VCaP (cell line): ENCODE measurements around the gene ARL4A.

Experiments used
- H3K27ac ChIP-seq: fragments of 450-650 bp; 2 replicates; pipeline ENCODE4 v1.5.1; 2017
- CTCF ChIP-seq: fragments of 450-650 bp; conservative IDR thresholded peaks from 2 replicates; pipeline ENCODE4 v1.5.1; 2017; ENCODE audit warnings: mild to moderate bottlenecking, moderate library complexity

Gene ARL4A

GRCh38 chr7:12711124-12711523, 23.7 kb downstream of the ARL4A start:
- no peak overlapping the region for H3K27ac ChIP-seq
- no peak for TF ChIP-seq CTCF

DNA sequence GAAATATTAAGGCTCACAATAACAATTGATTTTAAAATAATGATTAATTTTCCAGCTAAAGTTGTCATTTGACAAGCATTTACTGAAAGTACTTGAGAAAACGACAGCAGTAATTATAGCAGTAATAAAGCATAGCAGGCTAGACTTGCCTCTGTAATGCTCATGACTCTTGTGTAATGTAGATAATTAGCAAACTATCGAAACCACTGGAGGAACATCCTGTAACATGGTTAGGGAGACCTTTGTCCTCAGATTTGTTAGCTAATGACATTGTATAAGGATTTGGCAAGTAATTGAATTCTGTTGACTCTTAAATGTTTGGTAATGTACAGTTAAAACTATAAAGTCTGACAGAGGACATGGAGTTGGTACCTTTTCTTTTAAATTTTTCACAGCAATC, 24.8 kb downstream of the ARL4A start:
- no peak for TF ChIP-seq CTCF
- no peak overlapping the region for H3K27ac ChIP-seq

DNA sequence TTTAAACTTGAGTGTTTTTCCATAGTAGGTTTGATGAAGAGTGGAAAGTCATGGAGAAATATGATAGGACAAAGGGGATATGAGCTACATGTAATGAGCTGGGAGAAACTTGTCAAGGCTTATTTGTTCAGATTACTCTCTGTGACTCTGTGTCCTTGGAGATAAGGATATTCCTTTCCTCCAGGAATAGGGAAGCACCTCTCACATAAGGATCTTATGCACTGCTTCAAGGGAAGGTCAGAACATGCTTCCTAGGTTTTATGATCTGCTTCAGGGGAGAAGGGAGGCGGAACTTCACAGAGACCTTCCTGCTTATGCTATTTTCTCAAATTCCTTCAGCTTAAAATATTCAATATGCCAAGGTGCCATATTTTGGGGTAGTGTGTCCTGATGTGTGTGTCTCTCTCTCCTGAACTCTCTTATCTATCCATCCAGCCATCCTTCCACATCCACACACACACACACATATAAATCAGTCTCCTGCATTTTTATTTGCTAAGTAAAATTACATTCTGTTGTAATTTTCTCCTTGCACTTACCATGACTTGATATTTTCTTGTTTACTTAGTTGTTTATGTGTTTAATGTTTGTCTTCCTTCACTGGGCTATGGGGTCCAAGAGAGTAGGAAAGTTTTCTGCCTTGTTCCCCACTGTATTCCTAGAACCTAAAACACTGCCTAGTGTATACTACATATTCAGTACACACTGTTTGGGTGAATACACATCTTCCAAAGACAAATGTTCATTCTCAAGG, 26.4 kb downstream of the ARL4A start:
- H3K27ac ChIP-seq: no peak overlapping the region
- TF ChIP-seq CTCF: no peak

DNA sequence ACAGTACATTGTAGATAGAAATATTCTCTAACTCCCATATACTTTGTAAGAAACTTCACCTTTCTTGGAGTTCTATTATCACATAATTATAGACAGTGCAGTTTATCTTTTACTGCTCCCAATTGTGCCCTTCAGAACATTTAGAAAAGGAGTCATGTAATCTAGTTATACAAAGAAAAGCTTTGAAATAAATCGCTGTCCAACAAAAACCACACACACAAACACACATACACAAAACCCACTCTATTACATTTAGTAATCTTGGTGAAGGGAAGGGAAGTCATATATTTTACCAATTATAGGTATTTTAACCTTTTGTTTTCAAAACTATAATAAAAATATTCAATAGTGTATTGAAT, 26.9 kb downstream of the ARL4A start:
- H3K27ac ChIP-seq: no peak overlapping the region
- TF ChIP-seq CTCF: no peak

GRCh38 chr7:12715372-12716133, 28.1 kb downstream of the ARL4A start:
- peak overlapping the region; percentile 66 for H3K27ac ChIP-seq

DNA sequence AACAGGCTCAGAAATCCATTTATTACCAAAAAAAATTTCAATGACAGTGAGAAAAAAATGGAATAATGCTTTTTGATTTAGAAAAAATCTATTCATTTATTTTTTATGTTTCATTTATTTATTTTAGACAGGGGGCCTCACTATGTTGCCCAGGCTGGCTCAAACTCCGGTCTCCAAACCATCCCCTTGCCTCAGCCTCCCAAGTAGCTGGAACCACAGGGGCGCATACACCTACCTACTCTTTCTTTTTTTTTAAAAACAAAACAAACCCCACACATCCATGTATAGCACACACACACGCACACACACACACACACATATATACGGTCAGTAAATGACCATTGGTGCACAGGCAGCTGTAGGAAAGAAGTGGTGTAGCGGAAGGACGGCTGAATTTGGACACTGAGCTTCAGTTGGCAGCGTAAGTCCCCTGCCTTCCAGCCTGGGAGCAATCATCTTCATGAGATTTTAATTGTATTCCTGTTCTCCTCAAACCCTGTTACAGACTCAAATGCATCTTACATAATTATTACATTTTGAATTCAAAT, 28.8 kb downstream of the ARL4A start:
- peak overlapping the region; percentile 66 for H3K27ac ChIP-seq
- no peak for TF ChIP-seq CTCF

More at GRCh38 chr7:12715372-12716133, 28.1 kb downstream of the ARL4A start:
- no peak for TF ChIP-seq CTCF

DNA sequence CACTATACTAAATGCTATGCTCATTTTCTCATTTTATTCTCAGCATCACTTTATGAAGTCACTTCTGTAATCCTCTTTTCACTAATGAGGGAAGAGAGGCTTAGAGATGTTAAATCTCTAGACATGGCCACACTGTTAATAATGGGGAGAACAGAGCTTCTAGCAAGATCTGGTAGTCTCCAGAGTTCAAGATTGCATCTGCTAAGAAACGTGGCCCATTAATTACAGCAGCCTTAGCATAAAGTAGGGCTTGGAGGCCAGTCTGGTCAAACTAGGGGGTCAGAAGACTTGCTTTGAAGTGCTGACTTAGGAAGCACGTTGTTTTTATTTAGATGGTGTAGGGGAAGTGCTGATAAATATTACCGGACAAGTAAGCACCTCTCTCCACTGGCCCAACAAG, 29.3 kb downstream of the ARL4A start:
- no peak overlapping the region; the same call in 1 of the 2 replicates for H3K27ac ChIP-seq
- no peak for TF ChIP-seq CTCF
